ENCODE results near the gene CTNNA2.

The CTNNA2 gene

GRCh38 chr2:80482276-80482675 lies 969.4 kb downstream of the CTNNA2 start:
- TF ChIP-seq GATA3 (IDR thresholded peaks at IDR 0.05; ENCODE audit: low read depth, low read length) (no peak), GATA2 (IDR thresholded peaks at IDR 0.05; ENCODE audit: low read depth, low read length) (no peak)

DNA sequence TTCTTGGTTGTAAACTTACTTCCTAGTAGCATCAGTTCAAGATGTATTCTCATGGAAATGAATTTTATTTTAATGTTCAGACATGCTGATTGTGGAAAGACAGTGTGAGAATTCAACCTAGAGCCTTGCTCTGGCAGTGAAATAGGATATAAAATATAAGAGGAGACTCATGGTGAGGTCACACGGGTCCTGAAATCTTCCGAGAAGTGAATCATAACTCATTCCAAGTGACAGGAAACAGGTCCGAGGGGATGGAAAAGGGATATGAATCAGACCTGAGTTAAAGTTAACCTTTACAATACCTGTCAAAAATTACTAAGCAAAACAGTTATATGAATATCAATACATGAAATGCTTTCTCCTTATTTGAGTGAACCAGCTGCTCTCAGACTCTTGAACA lies 976.9 kb downstream of the CTNNA2 start:
- no peak for TF ChIP-seq GATA2 (IDR thresholded peaks at IDR 0.05; ENCODE audit: low read depth, low read length)
- TF ChIP-seq GATA3 (IDR thresholded peaks at IDR 0.05; ENCODE audit: low read depth, low read length): no peak

DNA sequence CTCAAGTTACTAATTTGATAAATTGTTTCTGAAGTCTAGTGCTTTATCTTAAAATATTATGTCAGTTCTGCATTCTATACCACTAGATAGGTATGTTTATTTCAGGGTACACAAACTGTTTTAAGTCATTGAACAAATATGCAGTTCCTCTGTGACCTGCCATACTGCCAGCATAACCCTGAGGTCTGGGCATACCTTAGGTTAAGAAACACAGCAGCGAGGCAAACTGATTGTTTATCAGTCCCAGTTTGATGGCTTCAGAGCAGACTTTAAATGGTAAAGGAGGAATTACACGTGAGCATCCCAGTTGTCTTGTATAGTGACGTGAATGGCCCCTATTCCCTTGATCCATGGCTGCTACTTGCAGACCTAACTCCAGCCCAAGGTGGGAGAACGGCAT lies 978.1 kb downstream of the CTNNA2 start:
- TF ChIP-seq GATA3 (IDR thresholded peaks at IDR 0.05; ENCODE audit: low read depth, low read length) (no peak), GATA2 (IDR thresholded peaks at IDR 0.05; ENCODE audit: low read depth, low read length) (no peak)

- TF ChIP-seq GATA2 (IDR thresholded peaks at IDR 0.05; ENCODE audit: low read depth, low read length): no peak
- no peak for TF ChIP-seq GATA3 (IDR thresholded peaks at IDR 0.05; ENCODE audit: low read depth, low read length)
These were observed 983.5 kb downstream of the CTNNA2 start for GRCh38 chr2:80496346-80496745.

- TF ChIP-seq GATA3 (IDR thresholded peaks at IDR 0.05; ENCODE audit: low read depth, low read length) (no peak), GATA2 (IDR thresholded peaks at IDR 0.05; ENCODE audit: low read depth, low read length) (no peak)
These were observed 983.9 kb downstream of the CTNNA2 start for GRCh38 chr2:80496775-80497174.

- TF ChIP-seq GATA2 (IDR thresholded peaks at IDR 0.05; ENCODE audit: low read depth, low read length) (no peak), GATA3 (IDR thresholded peaks at IDR 0.05; ENCODE audit: low read depth, low read length) (no peak)
These were observed 986.2 kb downstream of the CTNNA2 start for GRCh38 chr2:80499095-80499494.

GRCh38 chr2:80501874-80502624 lies 989.2 kb downstream of the CTNNA2 start:
- no peak for TF ChIP-seq GATA2 (IDR thresholded peaks at IDR 0.05; ENCODE audit: low read depth, low read length)
- no peak for TF ChIP-seq GATA3 (IDR thresholded peaks at IDR 0.05; ENCODE audit: low read depth, low read length)

DNA sequence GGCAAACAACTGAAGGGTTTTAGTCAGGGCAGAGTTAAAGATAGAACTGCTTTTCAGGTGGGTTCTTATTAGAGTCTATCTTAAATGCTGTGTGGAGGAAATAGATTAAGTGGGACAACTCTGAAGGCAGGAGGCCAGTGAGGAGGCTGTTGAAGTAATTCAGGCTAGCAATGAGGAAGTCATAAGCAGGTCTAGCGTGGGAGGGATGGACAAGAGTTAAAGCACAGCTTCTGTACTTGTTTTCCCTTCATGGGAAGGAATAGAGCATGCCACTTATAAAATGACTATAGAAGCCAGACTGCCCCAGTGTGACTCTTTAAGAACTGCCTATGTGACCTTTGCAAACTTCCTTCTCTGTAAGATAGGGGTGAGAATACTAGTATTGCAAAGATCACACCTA lies 993.7 kb downstream of the CTNNA2 start:
- TF ChIP-seq GATA3 (IDR thresholded peaks at IDR 0.05; ENCODE audit: low read depth, low read length): no peak

DNA sequence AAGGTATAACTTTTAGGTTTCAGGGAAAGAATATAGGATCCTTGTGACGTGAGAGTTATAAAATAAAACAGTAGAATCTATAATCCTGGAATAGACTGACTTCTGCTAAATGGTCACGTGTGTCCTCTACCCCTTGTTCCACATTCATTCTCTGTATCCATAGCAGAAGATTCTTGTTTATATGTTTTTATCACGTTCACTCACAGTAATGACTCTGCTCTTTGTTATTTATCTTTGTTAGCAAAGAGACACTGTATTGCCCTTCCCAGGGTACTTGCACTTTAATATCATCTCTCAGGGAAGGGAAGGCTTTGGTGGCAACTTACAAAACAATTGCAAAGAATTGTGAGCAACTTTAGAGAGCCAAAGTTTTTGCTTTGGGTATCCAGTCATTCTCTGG lies 997.9 kb downstream of the CTNNA2 start:
- TF ChIP-seq GATA3 (IDR thresholded peaks at IDR 0.05; ENCODE audit: low read depth, low read length) (no peak), GATA2 (IDR thresholded peaks at IDR 0.05; ENCODE audit: low read depth, low read length) (no peak)

- TF ChIP-seq GATA3 (IDR thresholded peaks at IDR 0.05; ENCODE audit: low read depth, low read length): no peak
- no peak; the same call in 1 of the 2 replicates for TF ChIP-seq GATA2 (IDR thresholded peaks at IDR 0.05; ENCODE audit: low read depth, low read length)
These were observed 1003.1 kb downstream of the CTNNA2 start for GRCh38 chr2:80515964-80516363.

DNA sequence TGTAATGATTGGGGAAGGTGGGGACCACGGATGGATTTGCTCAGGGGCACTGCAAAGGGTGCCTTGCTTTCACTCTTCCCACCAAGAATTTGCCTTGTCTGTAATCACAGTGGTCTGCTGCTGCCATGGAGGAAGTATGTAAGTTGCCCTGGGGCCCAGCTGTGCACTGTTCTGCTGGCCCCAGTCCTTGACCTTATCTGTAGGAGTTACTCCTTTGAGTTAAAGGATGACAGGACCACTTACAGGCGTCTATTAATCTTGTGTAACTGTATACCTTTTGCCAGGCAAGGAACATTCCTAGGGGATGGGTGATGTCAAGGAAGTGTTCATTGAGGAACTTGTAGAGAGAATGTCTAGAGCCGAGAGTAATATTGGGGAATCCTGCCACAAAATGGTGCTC lies 1004.5 kb downstream of the CTNNA2 start:
- TF ChIP-seq GATA2 (IDR thresholded peaks at IDR 0.05; ENCODE audit: low read depth, low read length): no peak
- TF ChIP-seq GATA3 (IDR thresholded peaks at IDR 0.05; ENCODE audit: low read depth, low read length): no peak

DNA sequence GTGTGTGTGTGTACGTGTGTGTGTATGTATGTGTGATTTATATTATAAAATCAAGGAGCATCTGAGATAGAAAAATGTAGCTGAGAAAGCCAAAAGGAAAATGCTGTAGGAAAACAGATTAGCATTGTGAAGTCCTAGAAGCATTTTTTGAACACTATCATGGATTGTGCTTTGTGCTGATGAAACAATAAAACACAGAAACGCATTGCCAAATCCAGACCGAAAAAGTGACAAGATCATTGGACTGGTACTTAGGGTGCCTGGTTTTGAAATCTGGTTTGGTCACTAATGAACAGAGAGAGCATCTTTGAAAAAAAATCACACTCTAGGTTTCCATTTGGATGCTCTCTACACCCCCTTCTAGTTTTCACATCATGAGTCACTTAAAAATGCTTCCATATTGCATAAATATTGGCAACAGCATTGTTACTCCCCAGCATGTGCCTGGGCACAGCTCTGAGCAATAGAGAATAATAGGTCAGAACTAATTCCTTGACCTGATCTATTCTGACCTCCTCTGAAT lies 1006.3 kb downstream of the CTNNA2 start:
- no peak for TF ChIP-seq GATA2 (IDR thresholded peaks at IDR 0.05; ENCODE audit: low read depth, low read length)
- TF ChIP-seq GATA3 (IDR thresholded peaks at IDR 0.05; ENCODE audit: low read depth, low read length): no peak

DNA sequence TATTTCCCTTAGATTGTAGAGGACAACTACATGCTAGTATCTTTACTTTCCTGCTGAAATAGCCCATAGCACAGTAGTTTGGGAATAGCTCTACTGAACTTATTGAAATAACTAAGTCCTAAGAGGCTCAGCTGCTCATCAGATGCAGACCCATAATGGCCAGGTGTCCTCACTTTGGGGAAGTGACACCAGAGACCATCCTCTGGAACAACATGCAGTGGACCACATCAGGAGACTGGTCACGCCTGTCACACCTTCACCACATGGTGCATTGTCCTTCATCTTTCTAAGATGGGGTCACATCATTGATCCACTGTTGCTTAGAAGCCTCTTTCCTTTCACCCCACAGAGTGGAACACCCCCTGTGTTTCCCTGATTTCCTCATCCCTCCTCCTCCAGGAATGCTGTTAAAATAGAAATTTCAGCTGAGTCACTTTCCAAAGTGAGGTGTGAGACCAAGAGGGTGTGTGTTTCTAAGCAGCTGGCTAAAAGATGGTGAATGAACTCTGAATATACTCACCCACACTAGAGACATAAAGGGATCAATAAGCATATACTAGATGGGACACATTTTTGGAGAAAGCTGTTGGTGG lies 1006.9 kb downstream of the CTNNA2 start:
- TF ChIP-seq GATA2 (IDR thresholded peaks at IDR 0.05; ENCODE audit: low read depth, low read length): no peak
- no peak for TF ChIP-seq GATA3 (IDR thresholded peaks at IDR 0.05; ENCODE audit: low read depth, low read length)

- TF ChIP-seq GATA2 (IDR thresholded peaks at IDR 0.05; ENCODE audit: low read depth, low read length) (no peak), GATA3 (IDR thresholded peaks at IDR 0.05; ENCODE audit: low read depth, low read length) (no peak)
These were observed 1012.3 kb downstream of the CTNNA2 start for GRCh38 chr2:80525152-80525551.

DNA sequence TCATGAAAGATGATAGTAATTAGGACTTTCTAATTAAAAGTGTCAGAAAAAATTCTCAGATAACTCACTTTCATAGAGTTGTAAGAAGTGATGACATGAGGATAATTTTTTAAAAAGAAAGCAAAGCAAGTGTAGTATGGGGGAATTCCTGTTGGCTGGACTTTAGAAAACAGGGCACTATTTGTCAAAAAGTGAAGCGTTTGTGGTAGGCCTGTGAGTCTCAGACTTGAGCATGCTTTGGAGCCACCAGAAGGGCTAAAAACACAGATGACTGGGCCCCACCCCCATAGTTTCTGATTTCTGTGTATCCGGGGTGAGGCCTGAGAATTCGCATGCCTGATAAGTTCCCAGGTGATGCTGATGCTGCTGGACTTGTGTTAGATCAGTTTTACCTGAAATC lies 1014.3 kb downstream of the CTNNA2 start:
- no peak for TF ChIP-seq GATA2 (IDR thresholded peaks at IDR 0.05; ENCODE audit: low read depth, low read length)
- no peak for TF ChIP-seq GATA3 (IDR thresholded peaks at IDR 0.05; ENCODE audit: low read depth, low read length)

Measured in SH-SY5Y (cell line).